Spleen (tissue), 11 donors: ENCODE results near the gene LSAMP. TPM values are rescaled to one million over a fixed set of nuclear protein-coding genes. Genes with fewer than 3 reads are reported as not detected.
A peak's percentile ranks its signal among the peaks of the same experiment; 100 is the strongest.

Source experiments
- DNase-seq: peaks from one replicate; pipeline ENCODE4 v3.0.0-alpha.2; 2020
- H3K27ac ChIP-seq, 8 donors: fragments of 200-600 bp; sonication (generic) in 7 of 8; 1 replicate in 4 of 8; 2 replicates in 4 of 8; pipeline versions ENCODE4 v1.5.0 to v1.8.0; 2016 to 2021; ENCODE audit warnings: inconsistent platforms in 4 of 8, mild to moderate bottlenecking in 4 of 8, moderate library complexity in 1 of 8
- H3K27me3 ChIP-seq, 7 donors: fragments of 200-600 bp; sonication (generic) in 6 of 7; replicated peaks in 1 of 7; 1 replicate in 4 of 7; 2 replicates in 3 of 7; pipeline versions ENCODE4 v1.5.0 to v1.8.0; 2016 to 2021; ENCODE audit warnings: inconsistent platforms in 3 of 7, mild to moderate bottlenecking in 1 of 7
- H3K36me3 ChIP-seq, 6 donors: fragments of 200-600 bp; sonication (generic) in 5 of 6; 1 replicate in 4 of 6; 2 replicates in 2 of 6; pipeline versions ENCODE4 v1.5.0 to v1.8.0; 2016 to 2021; ENCODE audit warnings: inconsistent platforms in 2 of 6
- H3K4me1 ChIP-seq, 6 donors: fragments of 200-600 bp; sonication (generic) in 5 of 6; 1 replicate in 3 of 6; 2 replicates in 3 of 6; pipeline versions ENCODE4 v1.5.0 to v1.8.0; 2016 to 2021; ENCODE audit warnings: inconsistent platforms in 3 of 6
- H3K4me3 ChIP-seq, 8 donors: fragments of 200-600 bp; sonication (generic) in 7 of 8; 1 replicate in 4 of 8; 2 replicates in 4 of 8; pipeline versions ENCODE4 v1.5.0 to v1.8.0; 2016 to 2021; ENCODE audit warnings: inconsistent platforms in 4 of 8, mild to moderate bottlenecking in 4 of 8, moderate library complexity in 2 of 8
- H3K9me3 ChIP-seq, 8 donors: fragments of 200-600 bp; sonication (generic) in 7 of 8; 1 replicate in 4 of 8; 2 replicates in 4 of 8; pipeline versions ENCODE4 v1.5.0 to v1.8.0; 2016 to 2021; ENCODE audit warnings: inconsistent platforms in 4 of 8
- CTCF ChIP-seq, 11 experiments: fragments of 200-600 bp in 7 of 11; fragments of 450-650 bp in 4 of 11; sonication (generic) in 4 of 11; IDR thresholded peaks in 8 of 11; conservative IDR thresholded peaks in 3 of 11; 1 replicate in 7 of 11; 2 replicates in 4 of 11; pipeline versions ENCODE4 v1.4.0 to v1.8.0; 2016 to 2021; ENCODE audit warnings: antibody characterized with exemption in 11 of 11, inconsistent platforms in 4 of 11, mild to moderate bottlenecking in 1 of 11
- POLR2A ChIP-seq, 3 donors: fragments of 450-650 bp; IDR thresholded peaks; one replicate each; pipeline ENCODE4 v1.5.1; 2017; ENCODE audit warnings: antibody characterized with exemption in 3 of 3, mild to moderate bottlenecking in 1 of 3
- POLR2AphosphoS5 ChIP-seq, 3 donors: sonication (generic); formaldehyde crosslinking; IDR thresholded peaks; one replicate each; pipeline ENCODE4 v1.5.1; 2017; ENCODE audit warnings: antibody characterized with exemption in 3 of 3
- WGBS, 5 donors: extraction: QIAGEN DNeasy Blood & Tissue Kit in 3 of 5; methylation state at CpG; one replicate each; pipeline versions ENCODE4 v1.1.5 to v1.1.7; 2013 to 2018; 5-methylcytosine and 5-hydroxymethylcytosine counted together
- intact Hi-C: fragments of 100-400 bp; cut with DNase I; formaldehyde crosslinking; loops from one replicate; pipeline ENCODE4 v1.15.0; 2023; ENCODE audit warnings: low total_unique reads
- polyA plus RNA-seq, 3 donors: library from polyadenylated mRNA; stranded (reverse); fragments of 200-250 nt; gene quantifications; one replicate each; pipeline ENCODE4 v1.2.1, GENCODE V29; 2013
- total RNA-seq, 7 donors: library from RNA; depleted of rRNA in 3 of 7; stranded (reverse); fragments of >200 nt in 3 of 7; fragmentation: NEBNext Ultra II Directional in 4 of 7; extraction: Animal tissue kit (Norgen Biotek cat#: 25700) in 4 of 7; gene quantifications; one replicate each; pipeline versions ENCODE4 v1.1.0 to v1.2.1, GENCODE V29; 2016 to 2021
- donor health status: healthy with polysubstance abuse.
- donor health status: DM: no; HTN: no; CAD: no; lungs with moderate emphysema.
- donor health status: DM: no; HTN: no; CAD: no.
- donor health status: Bipolar disorder and iron deficiency.
- donor health status: healthy.
- donor health status: DM: no; HTN: no; CAD: no.
- donor health status: DM: yes; HTN: yes; CAD: no.

LSAMP gene
- total and polyA plus RNA-seq, 10 donors = 0.45 to 6.8 (median 1.3) TPM

GRCh38 chr3:115989684-115990421 is 455.4 kb downstream of the LSAMP start:
- no peaks in the 10 kb centered on the region for H3K36me3 ChIP-seq
- H3K4me1 ChIP-seq = no peaks in the 10 kb centered on the region
- peaks cover 0 to 14% (median 0%) of the 10 kb centered on the region in 7 donors for H3K27me3 ChIP-seq
- no peak for DNase-seq
- intact Hi-C loops = no loop called here
- H3K4me3 ChIP-seq = no peak overlapping the region
- TF ChIP-seq POLR2AphosphoS5 (IDR thresholded peaks at IDR 0.05) = no peak
- no peak for TF ChIP-seq POLR2A (IDR thresholded peaks at IDR 0.05)
- no peak for TF ChIP-seq CTCF (IDR thresholded peaks at IDR 0.05 in 8 of 11, conservative IDR thresholded peaks at IDR 0.05 in 3 of 11)
- no peaks in the 10 kb centered on the region for H3K9me3 ChIP-seq
- no peak overlapping the region for H3K27ac ChIP-seq
- WGBS, 5 donors = 60 to 77% (median 76%) methylated on average over 5 of the region's 5 CpGs

- 45 to 51% (median 46%) methylated on average over 2 of the region's 2 CpGs for WGBS, 5 donors
- Histone ChIP-seq H3K36me3 (no peaks in the 10 kb centered on the region), H3K4me3 (no peak overlapping the region), H3K4me1 (no peaks in the 10 kb centered on the region), H3K27me3 (peaks cover 0 to 21% (median 0%) of the 10 kb centered on the region in 7 donors), H3K9me3 (no peaks in the 10 kb centered on the region), H3K27ac (no peak overlapping the region)
- TF ChIP-seq CTCF (IDR thresholded peaks at IDR 0.05 in 8 of 11, conservative IDR thresholded peaks at IDR 0.05 in 3 of 11) = peak in 1 of 11 experiments; percentile 15
- TF ChIP-seq POLR2A (IDR thresholded peaks at IDR 0.05) = no peak
- intact Hi-C loops = no loop called here
- DNase-seq = no peak
These were observed 458.6 kb downstream of the LSAMP start for GRCh38 chr3:115986555-115987207.

GRCh38 chr3:115982629-115983028 is 462.7 kb downstream of the LSAMP start:
- Histone ChIP-seq H3K4me3 (no peak overlapping the region), H3K36me3 (no peaks in the 10 kb centered on the region), H3K27me3 (peaks cover 0 to 18% (median 0%) of the 10 kb centered on the region in 7 donors), H3K4me1 (no peaks in the 10 kb centered on the region), H3K9me3 (no peaks in the 10 kb centered on the region), H3K27ac (no peak overlapping the region)
- 79 to 89% (median 86%) methylated on average over 2 of the region's 2 CpGs for WGBS, 5 donors
- intact Hi-C loops = no loop called here
- TF ChIP-seq POLR2A (IDR thresholded peaks at IDR 0.05) (no peak), POLR2AphosphoS5 (IDR thresholded peaks at IDR 0.05) (no peak), CTCF (IDR thresholded peaks at IDR 0.05 in 8 of 11, conservative IDR thresholded peaks at IDR 0.05 in 3 of 11) (no peak)
- DNase-seq = no peak

- no peaks in the 10 kb centered on the region for H3K36me3 ChIP-seq
These were observed 463.2 kb downstream of the LSAMP start for GRCh38 chr3:115982108-115982507.

More at GRCh38 chr3:115982108-115982507, 463.2 kb downstream of the LSAMP start:
- Histone ChIP-seq H3K9me3 (no peaks in the 10 kb centered on the region), H3K27ac (no peak overlapping the region), H3K4me1 (no peaks in the 10 kb centered on the region), H3K4me3 (no peak overlapping the region), H3K27me3 (peaks cover 0 to 18% (median 0%) of the 10 kb centered on the region in 7 donors)
- WGBS, 5 donors = 84 to 97% (median 92%) methylated on average over 3 of the region's 3 CpGs
- DNase-seq = no peak
- intact Hi-C loops = no loop called here
- no peak for TF ChIP-seq CTCF (IDR thresholded peaks at IDR 0.05 in 8 of 11, conservative IDR thresholded peaks at IDR 0.05 in 3 of 11)
- no peak for TF ChIP-seq POLR2A (IDR thresholded peaks at IDR 0.05)
- TF ChIP-seq POLR2AphosphoS5 (IDR thresholded peaks at IDR 0.05) = no peak
